NCI-H1930 (cell line): ENCODE measurements around the gene NEMF.
"Not testable (repeated sequence)": the region's sequence is repeated elsewhere in the genome, so short reads cannot be mapped to it uniquely, and the experiment has no call there.

Experiments used
- DNase-seq, 2 experiments: peaks; one replicate each; lab custom pipeline; 2025; lab: John Stamatoyannopoulos, UW

The NEMF gene

GRCh38 chr14:49746476-49746875 lies 106.1 kb downstream of the NEMF start:
- DNase-seq: not testable (repeated sequence)

GRCh38 chr14:49745191-49745590 lies 107.4 kb downstream of the NEMF start:
- DNase-seq: no peak

- DNase-seq: not testable (repeated sequence)
These were observed 116.9 kb downstream of the NEMF start for GRCh38 chr14:49735669-49736068.

- DNase-seq: no peak
These were observed 118.8 kb downstream of the NEMF start for GRCh38 chr14:49733836-49734235.

- no peak for DNase-seq
These were observed 119.7 kb downstream of the NEMF start for GRCh38 chr14:49732896-49733295.
